Measurements from ENCODE around the gene COQ8A.

Gene COQ8A

GRCh38 chr1:226952118-226952441 is 12.0 kb downstream of the COQ8A start:
- TF ChIP-seq SPI1 (IDR thresholded peaks at IDR 0.05; ENCODE audit: borderline replicate concordance, low read depth) = no peak
- no peak for TF ChIP-seq POLR2AphosphoS5 (IDR thresholded peaks at IDR 0.05; ENCODE audit: low read depth)
- TF ChIP-seq GABPA (IDR thresholded peaks at IDR 0.05; ENCODE audit: low read depth) = no peak
- no peak for TF ChIP-seq REST (IDR thresholded peaks at IDR 0.05; ENCODE audit: insufficient replicate concordance, low read depth)
- TF ChIP-seq CTCF (IDR thresholded peaks at IDR 0.05; ENCODE audit: insufficient read depth, low read length) = no peak
- Histone ChIP-seq H3K27me3 (ENCODE audit: insufficient read depth, poor library complexity, severe bottlenecking) (no peaks in the 10 kb centered on the region), H3K27ac (replicated peaks) (no peak overlapping the region; the same call in 1 of the 2 replicates), H3K4me3 (replicated peaks; ENCODE audit: insufficient read depth, low read length) (no peak overlapping the region)
- no peak for DNase-seq (ENCODE audit: low read depth in 1 of 2, low spot score in 1 of 2)

- Histone ChIP-seq H3K4me3 (replicated peaks; ENCODE audit: insufficient read depth, low read length) (no peak overlapping the region), H3K27me3 (ENCODE audit: insufficient read depth, poor library complexity, severe bottlenecking) (no peaks in the 10 kb centered on the region), H3K27ac (replicated peaks) (no peak overlapping the region)
- DNase-seq (ENCODE audit: low read depth in 1 of 2, low spot score in 1 of 2) = no peak
- TF ChIP-seq SPI1 (IDR thresholded peaks at IDR 0.05; ENCODE audit: borderline replicate concordance, low read depth) = no peak
- no peak for TF ChIP-seq POLR2AphosphoS5 (IDR thresholded peaks at IDR 0.05; ENCODE audit: low read depth)
- TF ChIP-seq CTCF (IDR thresholded peaks at IDR 0.05; ENCODE audit: insufficient read depth, low read length) = no peak
- TF ChIP-seq REST (IDR thresholded peaks at IDR 0.05; ENCODE audit: insufficient replicate concordance, low read depth) = no peak
- no peak for TF ChIP-seq GABPA (IDR thresholded peaks at IDR 0.05; ENCODE audit: low read depth)
Observed at GRCh38 chr1:226953175-226953800, 13.2 kb downstream of the COQ8A start.

- H3K27me3 ChIP-seq (ENCODE audit: insufficient read depth, poor library complexity, severe bottlenecking) = no peaks in the 10 kb centered on the region
- TF ChIP-seq SPI1 (IDR thresholded peaks at IDR 0.05; ENCODE audit: borderline replicate concordance, low read depth) (no peak), GABPA (IDR thresholded peaks at IDR 0.05; ENCODE audit: low read depth) (no peak), POLR2AphosphoS5 (IDR thresholded peaks at IDR 0.05; ENCODE audit: low read depth) (no peak), REST (IDR thresholded peaks at IDR 0.05; ENCODE audit: insufficient replicate concordance, low read depth) (no peak), CTCF (IDR thresholded peaks at IDR 0.05; ENCODE audit: insufficient read depth, low read length) (no peak)
- no peak overlapping the region for H3K27ac ChIP-seq (replicated peaks)
- no peak for DNase-seq (ENCODE audit: low read depth in 1 of 2, low spot score in 1 of 2)
- no peak overlapping the region for H3K4me3 ChIP-seq (replicated peaks; ENCODE audit: insufficient read depth, low read length)
Observed at GRCh38 chr1:226954337-226954736, 14.2 kb downstream of the COQ8A start.
